ENCODE data around the gene PRR16. TPM values are rescaled to one million over a fixed set of nuclear protein-coding genes. Genes with fewer than 3 reads are reported as not detected.
"Not testable (repeated sequence)": the region's sequence is repeated elsewhere in the genome, so short reads cannot be mapped to it uniquely, and the experiment has no call there.

The PRR16 gene
- total RNA-seq: not detected in 2 replicates

GRCh38 chr5:120463991-120464626 lies at the start of gene PRR16:
Gene PRR16, plus strand, starts transcription at chr5:120464300.
- Mint-ChIP-seq H3K9me3 (no peaks in the 10 kb centered on the region), H3K4me3 (peak within 1 kb of the TSS; percentile 69), H3K36me3 (ENCODE audit: low read depth) (no peaks in the 10 kb centered on the region), H3K27ac (peak within 1 kb of the TSS; percentile 23), H3K27me3 (ENCODE audit: insufficient read depth) (peaks cover 51% of the 10 kb centered on the region), H3K4me1 (ENCODE audit: low read depth) (no peaks in the 10 kb centered on the region)
- intact Hi-C loops (cut with micrococcal nuclease): loop anchor here (10.0 kb wide), 1 partner anchor 1479 kb away; the partner anchor contains the start of gene DTWD2
- no peak for DNase-seq (ENCODE audit: low spot score)

GRCh38 chr5:120415985-120416384 lies 48.1 kb upstream of the PRR16 start:
- Mint-ChIP-seq H3K9me3 (no peaks in the 10 kb centered on the region), H3K36me3 (ENCODE audit: low read depth) (no peaks in the 10 kb centered on the region), H3K27me3 (ENCODE audit: insufficient read depth) (peaks cover 2% of the 10 kb centered on the region), H3K4me3 (no peak overlapping the region), H3K4me1 (ENCODE audit: low read depth) (no peaks in the 10 kb centered on the region), H3K27ac (no peak overlapping the region)
- intact Hi-C loops (cut with micrococcal nuclease): no loop called here
- DNase-seq (ENCODE audit: low spot score): no peak

- no peaks in the 10 kb centered on the region for H3K4me1 Mint-ChIP-seq (ENCODE audit: low read depth)
- no peak overlapping the region for H3K27ac Mint-ChIP-seq
- intact Hi-C loops (cut with micrococcal nuclease): no loop called here
- H3K36me3 Mint-ChIP-seq (ENCODE audit: low read depth): no peaks in the 10 kb centered on the region
- H3K4me3 Mint-ChIP-seq: no peak overlapping the region
- H3K9me3 Mint-ChIP-seq: no peaks in the 10 kb centered on the region
- DNase-seq (ENCODE audit: low spot score): no peak
- peaks cover 2% of the 10 kb centered on the region for H3K27me3 Mint-ChIP-seq (ENCODE audit: insufficient read depth)
Measured at GRCh38 chr5:120419127-120419526, 45.0 kb upstream of the PRR16 start.

GRCh38 chr5:120426633-120427275 lies 37.3 kb upstream of the PRR16 start:
- H3K4me1 Mint-ChIP-seq (ENCODE audit: low read depth); H3K36me3 Mint-ChIP-seq (ENCODE audit: low read depth); H3K4me3 Mint-ChIP-seq; DNase-seq (ENCODE audit: low spot score); intact Hi-C loops (cut with micrococcal nuclease); H3K27ac Mint-ChIP-seq; H3K27me3 Mint-ChIP-seq (ENCODE audit: insufficient read depth): not testable (repeated sequence)
- peaks cover 20% of the 10 kb centered on the region for H3K9me3 Mint-ChIP-seq

- no peak overlapping the region for H3K4me3 Mint-ChIP-seq
- H3K9me3 Mint-ChIP-seq: peaks cover 20% of the 10 kb centered on the region
- H3K27ac Mint-ChIP-seq: no peak overlapping the region
- intact Hi-C loops (cut with micrococcal nuclease): no loop called here
- no peaks in the 10 kb centered on the region for H3K4me1 Mint-ChIP-seq (ENCODE audit: low read depth)
- H3K27me3 Mint-ChIP-seq (ENCODE audit: insufficient read depth): no peaks in the 10 kb centered on the region
- no peaks in the 10 kb centered on the region for H3K36me3 Mint-ChIP-seq (ENCODE audit: low read depth)
- DNase-seq (ENCODE audit: low spot score): no peak
Measured at GRCh38 chr5:120430572-120430971, 33.5 kb upstream of the PRR16 start.

- H3K4me3 Mint-ChIP-seq: no peak overlapping the region
- intact Hi-C loops (cut with micrococcal nuclease): no loop called here
- no peaks in the 10 kb centered on the region for H3K27me3 Mint-ChIP-seq (ENCODE audit: insufficient read depth)
- H3K27ac Mint-ChIP-seq: no peak overlapping the region
- no peaks in the 10 kb centered on the region for H3K4me1 Mint-ChIP-seq (ENCODE audit: low read depth)
- no peaks in the 10 kb centered on the region for H3K36me3 Mint-ChIP-seq (ENCODE audit: low read depth)
- DNase-seq (ENCODE audit: low spot score): no peak
- H3K9me3 Mint-ChIP-seq: peaks cover 20% of the 10 kb centered on the region
Measured at GRCh38 chr5:120432861-120433260, 31.2 kb upstream of the PRR16 start.

GRCh38 chr5:120435129-120435528 lies 29.0 kb upstream of the PRR16 start:
- no peak for DNase-seq (ENCODE audit: low spot score)
- no peak overlapping the region for H3K4me3 Mint-ChIP-seq
- H3K4me1 Mint-ChIP-seq (ENCODE audit: low read depth): no peaks in the 10 kb centered on the region
- H3K9me3 Mint-ChIP-seq: peaks cover 6% of the 10 kb centered on the region
- H3K27me3 Mint-ChIP-seq (ENCODE audit: insufficient read depth): no peaks in the 10 kb centered on the region
- H3K36me3 Mint-ChIP-seq (ENCODE audit: low read depth): no peaks in the 10 kb centered on the region
- no peak overlapping the region for H3K27ac Mint-ChIP-seq
- intact Hi-C loops (cut with micrococcal nuclease): no loop called here

GRCh38 chr5:120436996-120437395 lies 27.1 kb upstream of the PRR16 start:
- Mint-ChIP-seq H3K9me3 (no peaks in the 10 kb centered on the region), H3K27ac (no peak overlapping the region), H3K4me1 (ENCODE audit: low read depth) (no peaks in the 10 kb centered on the region), H3K27me3 (ENCODE audit: insufficient read depth) (no peaks in the 10 kb centered on the region), H3K4me3 (no peak overlapping the region), H3K36me3 (ENCODE audit: low read depth) (no peaks in the 10 kb centered on the region)
- no peak for DNase-seq (ENCODE audit: low spot score)
- intact Hi-C loops (cut with micrococcal nuclease): no loop called here

- DNase-seq (ENCODE audit: low spot score): no peak
- Mint-ChIP-seq H3K36me3 (ENCODE audit: low read depth) (no peaks in the 10 kb centered on the region), H3K9me3 (no peaks in the 10 kb centered on the region), H3K4me3 (no peak overlapping the region), H3K27me3 (ENCODE audit: insufficient read depth) (no peaks in the 10 kb centered on the region), H3K27ac (no peak overlapping the region), H3K4me1 (ENCODE audit: low read depth) (no peaks in the 10 kb centered on the region)
- intact Hi-C loops (cut with micrococcal nuclease): no loop called here
Measured at GRCh38 chr5:120442694-120443093, 21.4 kb upstream of the PRR16 start.

GRCh38 chr5:120443607-120444006 lies 20.5 kb upstream of the PRR16 start:
- no peaks in the 10 kb centered on the region for H3K36me3 Mint-ChIP-seq (ENCODE audit: low read depth)
- no peak overlapping the region for H3K27ac Mint-ChIP-seq
- no peaks in the 10 kb centered on the region for H3K9me3 Mint-ChIP-seq
- H3K4me1 Mint-ChIP-seq (ENCODE audit: low read depth): no peaks in the 10 kb centered on the region
- no peak for DNase-seq (ENCODE audit: low spot score)
- no peak overlapping the region for H3K4me3 Mint-ChIP-seq
- H3K27me3 Mint-ChIP-seq (ENCODE audit: insufficient read depth): no peaks in the 10 kb centered on the region
- intact Hi-C loops (cut with micrococcal nuclease): no loop called here

GRCh38 chr5:120446068-120446492 lies 18.0 kb upstream of the PRR16 start:
- DNase-seq (ENCODE audit: low spot score): no peak
- H3K36me3 Mint-ChIP-seq (ENCODE audit: low read depth): no peaks in the 10 kb centered on the region
- H3K27me3 Mint-ChIP-seq (ENCODE audit: insufficient read depth): no peaks in the 10 kb centered on the region
- no peaks in the 10 kb centered on the region for H3K4me1 Mint-ChIP-seq (ENCODE audit: low read depth)
- no peak overlapping the region for H3K27ac Mint-ChIP-seq
- H3K4me3 Mint-ChIP-seq: no peak overlapping the region
- no peaks in the 10 kb centered on the region for H3K9me3 Mint-ChIP-seq
- intact Hi-C loops (cut with micrococcal nuclease): no loop called here

- intact Hi-C loops (cut with micrococcal nuclease): no loop called here
- Mint-ChIP-seq H3K36me3 (ENCODE audit: low read depth) (no peaks in the 10 kb centered on the region), H3K27ac (no peak overlapping the region), H3K27me3 (ENCODE audit: insufficient read depth) (no peaks in the 10 kb centered on the region), H3K9me3 (no peaks in the 10 kb centered on the region), H3K4me1 (ENCODE audit: low read depth) (no peaks in the 10 kb centered on the region), H3K4me3 (no peak overlapping the region)
- DNase-seq (ENCODE audit: low spot score): no peak
Measured at GRCh38 chr5:120446901-120447300, 17.2 kb upstream of the PRR16 start.

- no peak for DNase-seq (ENCODE audit: low spot score)
- intact Hi-C loops (cut with micrococcal nuclease): no loop called here
- Mint-ChIP-seq H3K27ac (no peak overlapping the region), H3K4me1 (ENCODE audit: low read depth) (no peaks in the 10 kb centered on the region), H3K36me3 (ENCODE audit: low read depth) (no peaks in the 10 kb centered on the region), H3K4me3 (no peak overlapping the region), H3K27me3 (ENCODE audit: insufficient read depth) (peaks cover 2% of the 10 kb centered on the region), H3K9me3 (no peaks in the 10 kb centered on the region)
Measured at GRCh38 chr5:120447706-120448239, 16.3 kb upstream of the PRR16 start.
